Lower leg skin (tissue), 4 donors: ENCODE results near the gene TPRG1L. TPM values are rescaled to one million over a fixed set of nuclear protein-coding genes. Genes with fewer than 3 reads are reported as not detected.

ENCODE experiments used
- DNase-seq, 2 donors: peaks; one replicate each; pipeline ENCODE4 v3.0.0-alpha.2; 2019; ENCODE audit warnings: low spot score in 2 of 2
- H3K4me3 ChIP-seq: fragments of 200-600 bp; sonication (generic); 2 replicates; pipeline ENCODE4 v1.5.1; 2017; ENCODE audit warnings: mild to moderate bottlenecking, low read depth; ENCODE audit not compliant: poor library complexity, severe bottlenecking
- POLR2A ChIP-seq, 2 donors: fragments of 450-650 bp; IDR thresholded peaks; one replicate each; pipeline ENCODE4 v1.6.1; 2016 to 2017; ENCODE audit warnings: antibody characterized with exemption in 2 of 2, mild to moderate bottlenecking in 1 of 2, moderate library complexity in 1 of 2
- WGBS, 2 donors: methylation state at CpG; one replicate each; pipeline ENCODE4 v1.1.5; 2018; 5-methylcytosine and 5-hydroxymethylcytosine counted together
- intact Hi-C: fragments of 100-400 bp; cut with DNase I; formaldehyde crosslinking; loops from one replicate; pipeline ENCODE4 v1.15.0; 2023; ENCODE audit warnings: low total_unique reads
- total RNA-seq, 4 donors: library from RNA; depleted of rRNA; stranded (reverse); fragments of >200 nt; gene quantifications; one replicate each; pipeline ENCODE4 v1.1.0, GENCODE V29; 2016
- TF ChIP-seq, protein P1 (sequence below), 3 donors: fragments of 450-650 bp; IDR thresholded peaks; one replicate each; pipeline ENCODE4 v1.5.1; 2016; ENCODE audit warnings: antibody characterized with exemption in 3 of 3, mild to moderate bottlenecking in 3 of 3, moderate library complexity in 2 of 3

TPRG1L gene
- total RNA-seq, 4 donors from 2014 or later: 44.1 to 54.3 (median 52.2) TPM

DNA sequence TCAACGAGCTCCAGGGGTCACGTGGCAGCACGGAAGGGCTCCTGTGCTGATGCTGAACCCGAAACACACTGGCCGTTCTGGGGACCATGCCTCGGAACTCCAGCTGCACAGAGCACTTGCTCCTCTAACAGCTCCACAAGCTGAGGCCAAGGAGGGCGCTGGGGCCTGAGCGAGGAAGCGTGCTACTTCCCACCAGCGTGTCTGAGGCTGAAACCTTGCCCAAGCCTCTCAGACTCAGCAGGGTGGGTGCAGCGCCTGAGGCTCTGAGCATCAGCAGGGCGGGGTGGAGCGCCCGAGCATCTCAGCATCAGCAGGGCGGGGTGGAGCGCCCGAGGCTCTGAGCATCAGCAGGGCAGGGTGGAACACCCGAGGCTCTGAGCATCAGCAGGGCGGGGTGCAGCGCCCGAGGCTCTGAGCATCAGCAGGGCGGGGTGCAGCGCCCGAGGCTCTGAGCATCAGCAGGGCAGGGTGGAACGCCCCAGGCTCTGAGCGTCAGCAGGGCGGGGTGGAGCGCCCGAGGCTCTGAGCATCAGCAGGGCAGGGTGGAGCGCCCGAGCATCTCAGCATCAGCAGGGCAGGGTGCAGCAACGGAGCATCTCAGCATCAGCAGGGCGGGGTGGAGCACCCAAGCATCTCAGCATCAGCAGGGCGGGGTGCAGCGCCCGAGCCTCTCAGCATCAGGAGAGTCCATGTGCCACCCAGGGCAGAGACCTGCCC, 15.5 kb downstream of the TPRG1L start:
- 69 to 71% methylated on average over 29 to 36 of the region's 36 CpGs for WGBS, 2 donors
- no peak for TF ChIP-seq POLR2A (IDR thresholded peaks at IDR 0.05)
- TF ChIP-seq, protein P1, sequence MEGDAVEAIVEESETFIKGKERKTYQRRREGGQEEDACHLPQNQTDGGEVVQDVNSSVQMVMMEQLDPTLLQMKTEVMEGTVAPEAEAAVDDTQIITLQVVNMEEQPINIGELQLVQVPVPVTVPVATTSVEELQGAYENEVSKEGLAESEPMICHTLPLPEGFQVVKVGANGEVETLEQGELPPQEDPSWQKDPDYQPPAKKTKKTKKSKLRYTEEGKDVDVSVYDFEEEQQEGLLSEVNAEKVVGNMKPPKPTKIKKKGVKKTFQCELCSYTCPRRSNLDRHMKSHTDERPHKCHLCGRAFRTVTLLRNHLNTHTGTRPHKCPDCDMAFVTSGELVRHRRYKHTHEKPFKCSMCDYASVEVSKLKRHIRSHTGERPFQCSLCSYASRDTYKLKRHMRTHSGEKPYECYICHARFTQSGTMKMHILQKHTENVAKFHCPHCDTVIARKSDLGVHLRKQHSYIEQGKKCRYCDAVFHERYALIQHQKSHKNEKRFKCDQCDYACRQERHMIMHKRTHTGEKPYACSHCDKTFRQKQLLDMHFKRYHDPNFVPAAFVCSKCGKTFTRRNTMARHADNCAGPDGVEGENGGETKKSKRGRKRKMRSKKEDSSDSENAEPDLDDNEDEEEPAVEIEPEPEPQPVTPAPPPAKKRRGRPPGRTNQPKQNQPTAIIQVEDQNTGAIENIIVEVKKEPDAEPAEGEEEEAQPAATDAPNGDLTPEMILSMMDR (IDR thresholded peaks at IDR 0.05): no peak
- intact Hi-C loops: no loop called here
- no peak for DNase-seq
- H3K4me3 ChIP-seq: no peak overlapping the region

DNA sequence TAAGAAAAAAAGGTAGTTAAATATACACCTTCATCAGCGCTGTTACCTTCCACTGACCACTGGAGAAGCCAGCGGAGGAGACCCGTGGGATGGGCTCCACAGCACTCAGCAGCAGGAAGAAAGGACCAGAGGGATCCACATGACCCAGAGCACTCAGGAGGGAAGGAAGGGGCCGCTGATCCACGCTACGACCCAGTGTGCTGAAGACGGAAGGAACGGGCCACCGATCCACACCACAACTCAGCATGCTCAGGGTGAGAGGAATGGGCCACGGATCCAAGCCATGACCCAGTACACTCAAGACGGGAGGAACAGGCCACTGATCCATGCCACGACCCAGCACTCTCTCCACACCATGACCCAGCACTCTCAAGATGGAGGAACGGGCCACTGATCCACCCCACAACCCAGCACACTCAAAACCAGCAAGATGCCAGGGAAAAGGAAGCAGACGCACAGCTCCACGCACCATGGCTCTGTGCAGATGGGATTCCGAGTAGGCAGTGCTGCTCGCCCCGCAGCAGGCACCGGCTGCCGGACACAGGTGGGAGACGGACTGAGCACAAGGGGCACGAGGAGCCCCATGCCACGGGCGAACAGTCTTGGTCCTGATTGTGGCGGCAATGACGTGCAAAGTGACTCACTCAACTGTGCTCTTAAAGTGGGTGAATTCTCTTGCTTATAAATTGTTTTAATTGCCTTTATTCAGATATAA, 16.4 kb downstream of the TPRG1L start:
- WGBS, 2 donors: 95 to 96% methylated on average over 22 to 26 of the region's 26 CpGs
- intact Hi-C loops: no loop called here
- no peak for TF ChIP-seq POLR2A (IDR thresholded peaks at IDR 0.05)
- TF ChIP-seq, protein P1 (IDR thresholded peaks at IDR 0.05): no peak
- H3K4me3 ChIP-seq: no peak overlapping the region
- no peak for DNase-seq

GRCh38 chr1:3641816-3642215, 17.0 kb downstream of the TPRG1L start:
- intact Hi-C loops: no loop called here
- 95% methylated on average over 11 of the region's 11 CpGs for WGBS, 2 donors
- H3K4me3 ChIP-seq: no peak overlapping the region
- TF ChIP-seq, protein P1 (IDR thresholded peaks at IDR 0.05): no peak
- no peak for TF ChIP-seq POLR2A (IDR thresholded peaks at IDR 0.05)
- no peak for DNase-seq

- no peak for TF ChIP-seq POLR2A (IDR thresholded peaks at IDR 0.05)
- intact Hi-C loops: no loop called here
- H3K4me3 ChIP-seq: no peak overlapping the region
- no peak for DNase-seq
- WGBS, 2 donors: 91 to 93% methylated on average over 27 to 38 of the region's 43 CpGs
Measured at GRCh38 chr1:3642919-3643675, 18.3 kb downstream of the TPRG1L start.

- DNase-seq: no peak
Measured at GRCh38 chr1:3644273-3644672, 19.5 kb downstream of the TPRG1L start.

More at GRCh38 chr1:3644273-3644672, 19.5 kb downstream of the TPRG1L start:
- 92 to 96% methylated on average over 10 to 18 of the region's 25 CpGs for WGBS, 2 donors
- intact Hi-C loops: no loop called here
- TF ChIP-seq, protein P1 (IDR thresholded peaks at IDR 0.05): no peak
- no peak for TF ChIP-seq POLR2A (IDR thresholded peaks at IDR 0.05)
- no peak overlapping the region for H3K4me3 ChIP-seq
